Fibroblast of pulmonary artery (primary cell): ENCODE results near the gene CTXN2.

Experiments
- DNase-seq: peaks from one replicate; pipeline ENCODE4 v3.0.0-alpha.2; 2010; ENCODE audit warnings: low read depth
- H3K4me3 ChIP-seq: replicated peaks from 2 replicates; pipeline ENCODE4 v1.5.1; 2011; ENCODE audit warnings: low read depth, mild to moderate bottlenecking, control low read depth, low read length, moderate library complexity
- TF ChIP-seq, protein P1 (sequence below): IDR thresholded peaks from 2 replicates; pipeline ENCODE4 v1.5.1; 2011; ENCODE audit warnings: mild to moderate bottlenecking, control low read depth, low read length, inconsistent platforms; ENCODE audit errors: missing control alignments

The CTXN2 gene

DNA sequence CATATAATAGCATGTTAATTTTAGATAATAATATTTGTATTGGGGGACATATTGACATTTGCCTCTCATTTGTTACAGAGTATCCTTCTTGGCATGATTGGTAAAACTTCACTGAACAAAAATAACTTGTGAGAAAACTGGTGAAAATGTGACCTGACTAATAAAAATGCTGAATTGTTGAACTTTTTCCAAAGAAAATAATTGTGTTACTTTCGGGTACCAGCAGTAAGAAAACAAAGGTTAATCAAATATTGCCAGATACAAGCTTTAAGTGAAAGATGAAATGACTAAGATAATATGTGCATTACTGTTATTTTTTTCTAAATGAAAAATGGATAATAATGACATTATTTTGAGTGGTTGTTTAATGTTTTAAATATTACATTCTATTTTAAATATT is 29.8 kb downstream of the CTXN2 start:
- TF ChIP-seq, protein P1, sequence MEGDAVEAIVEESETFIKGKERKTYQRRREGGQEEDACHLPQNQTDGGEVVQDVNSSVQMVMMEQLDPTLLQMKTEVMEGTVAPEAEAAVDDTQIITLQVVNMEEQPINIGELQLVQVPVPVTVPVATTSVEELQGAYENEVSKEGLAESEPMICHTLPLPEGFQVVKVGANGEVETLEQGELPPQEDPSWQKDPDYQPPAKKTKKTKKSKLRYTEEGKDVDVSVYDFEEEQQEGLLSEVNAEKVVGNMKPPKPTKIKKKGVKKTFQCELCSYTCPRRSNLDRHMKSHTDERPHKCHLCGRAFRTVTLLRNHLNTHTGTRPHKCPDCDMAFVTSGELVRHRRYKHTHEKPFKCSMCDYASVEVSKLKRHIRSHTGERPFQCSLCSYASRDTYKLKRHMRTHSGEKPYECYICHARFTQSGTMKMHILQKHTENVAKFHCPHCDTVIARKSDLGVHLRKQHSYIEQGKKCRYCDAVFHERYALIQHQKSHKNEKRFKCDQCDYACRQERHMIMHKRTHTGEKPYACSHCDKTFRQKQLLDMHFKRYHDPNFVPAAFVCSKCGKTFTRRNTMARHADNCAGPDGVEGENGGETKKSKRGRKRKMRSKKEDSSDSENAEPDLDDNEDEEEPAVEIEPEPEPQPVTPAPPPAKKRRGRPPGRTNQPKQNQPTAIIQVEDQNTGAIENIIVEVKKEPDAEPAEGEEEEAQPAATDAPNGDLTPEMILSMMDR, result no peak
- DNase-seq, result no peak
- no peak overlapping the region for H3K4me3 ChIP-seq

DNA sequence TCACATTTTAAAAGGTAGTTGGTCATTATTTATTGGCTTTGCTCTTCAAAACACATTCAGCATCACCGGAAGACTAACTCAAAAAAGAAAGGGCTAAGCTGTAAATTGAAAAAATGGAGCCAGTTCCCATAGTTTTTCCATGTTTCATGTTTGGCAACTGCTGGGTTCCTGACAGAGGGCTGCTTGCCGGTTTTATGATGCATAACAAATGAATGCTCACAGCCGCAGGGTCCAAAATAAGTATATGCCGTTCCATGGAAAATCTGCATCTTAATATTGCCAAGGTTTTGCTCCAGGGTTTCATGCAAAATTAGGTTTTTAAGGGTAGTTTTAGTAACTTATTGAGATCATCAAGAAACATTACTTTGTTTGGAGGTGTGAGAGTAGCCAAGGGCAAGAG is 30.4 kb downstream of the CTXN2 start:
- no peak for DNase-seq
- TF ChIP-seq, protein P1, result no peak
- no peak overlapping the region for H3K4me3 ChIP-seq

GRCh38 chr15:48222627-48223026 is 31.2 kb downstream of the CTXN2 start:
- no peak for DNase-seq
- TF ChIP-seq, protein P1, result no peak
- no peak overlapping the region for H3K4me3 ChIP-seq

GRCh38 chr15:48225771-48226170 is 34.3 kb downstream of the CTXN2 start:
- TF ChIP-seq, protein P1, result no peak
- no peak for DNase-seq
- no peak overlapping the region for H3K4me3 ChIP-seq

DNA sequence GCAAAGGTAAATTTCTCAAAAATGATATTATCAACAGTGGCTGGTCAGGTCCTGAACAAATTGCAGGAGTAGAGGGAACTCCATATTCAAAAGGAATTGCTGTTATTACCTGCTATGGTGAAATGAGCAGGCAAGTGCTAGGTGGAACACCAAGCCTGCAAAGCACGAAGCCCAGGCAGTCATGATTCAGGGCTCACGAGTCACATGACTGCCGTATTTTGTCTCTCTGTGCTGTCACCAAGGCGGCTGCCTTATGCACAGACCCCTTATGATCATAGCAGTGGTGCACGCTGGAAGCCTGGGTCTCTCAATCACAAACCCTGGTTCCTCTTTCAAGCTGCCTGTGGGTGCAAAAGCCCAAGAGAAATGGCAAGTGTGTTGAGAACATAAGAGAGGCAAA is 39.0 kb downstream of the CTXN2 start:
- TF ChIP-seq, protein P1, result no peak
- H3K4me3 ChIP-seq, result no peak overlapping the region
- DNase-seq, result no peak

- H3K4me3 ChIP-seq, result no peak overlapping the region
- TF ChIP-seq, protein P1, result no peak
- no peak for DNase-seq
Measured at GRCh38 chr15:48233246-48233645, 41.8 kb downstream of the CTXN2 start.

GRCh38 chr15:48239334-48239733 is 47.9 kb downstream of the CTXN2 start:
- no peak for DNase-seq
- TF ChIP-seq, protein P1, result no peak

More at GRCh38 chr15:48239334-48239733, 47.9 kb downstream of the CTXN2 start:
- H3K4me3 ChIP-seq, result no peak overlapping the region
